ENCODE results near the gene TSR1.

DNA sequence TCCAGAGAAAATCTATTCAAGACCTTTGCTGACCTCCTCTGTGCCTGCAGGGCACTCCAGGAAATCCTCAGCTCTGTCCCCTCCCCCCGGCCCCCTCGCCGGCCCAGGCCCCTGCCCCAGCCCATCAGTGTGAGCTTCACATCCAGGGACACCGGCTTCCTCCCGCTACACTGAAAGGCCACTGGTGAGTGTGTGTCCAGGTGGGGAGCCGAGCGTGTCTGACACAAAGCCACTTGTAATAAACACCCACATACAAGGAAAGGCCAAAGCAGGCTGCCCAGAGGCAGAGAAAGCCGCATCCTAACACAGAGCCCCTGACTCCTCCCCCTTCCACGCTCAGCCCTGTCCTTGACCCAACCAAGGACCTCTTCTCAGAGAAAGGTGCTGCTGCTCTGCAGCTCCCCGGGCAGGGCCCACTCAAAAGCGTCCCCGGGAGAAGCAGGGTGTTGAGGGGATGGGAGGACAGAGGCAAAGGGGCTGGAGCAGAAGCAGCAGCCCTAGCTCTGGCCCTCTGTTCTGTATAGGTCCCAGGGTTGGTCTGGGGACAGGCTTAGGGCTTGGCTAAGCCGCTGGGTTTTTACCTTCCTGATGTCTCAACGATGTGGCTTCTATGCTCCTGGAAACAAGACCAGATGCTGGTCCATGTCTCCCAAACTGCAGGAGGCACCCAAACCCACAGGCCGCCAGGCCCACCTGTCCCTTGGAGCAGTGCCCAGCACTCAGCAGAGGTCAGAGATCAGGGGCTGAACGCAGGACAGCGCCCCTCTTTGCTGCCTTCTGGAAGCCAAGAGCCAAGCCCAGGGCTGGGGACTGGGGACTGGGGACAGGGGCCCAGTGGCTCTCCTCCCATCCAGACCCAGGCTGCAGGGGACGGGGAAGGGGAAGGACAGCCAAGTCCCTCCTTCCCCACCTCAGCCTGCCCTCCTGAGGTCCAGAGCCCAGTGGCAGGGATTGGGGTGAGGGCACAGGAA, 49.3 kb upstream of the TSR1 start:
- TF ChIP-seq, protein P1, sequence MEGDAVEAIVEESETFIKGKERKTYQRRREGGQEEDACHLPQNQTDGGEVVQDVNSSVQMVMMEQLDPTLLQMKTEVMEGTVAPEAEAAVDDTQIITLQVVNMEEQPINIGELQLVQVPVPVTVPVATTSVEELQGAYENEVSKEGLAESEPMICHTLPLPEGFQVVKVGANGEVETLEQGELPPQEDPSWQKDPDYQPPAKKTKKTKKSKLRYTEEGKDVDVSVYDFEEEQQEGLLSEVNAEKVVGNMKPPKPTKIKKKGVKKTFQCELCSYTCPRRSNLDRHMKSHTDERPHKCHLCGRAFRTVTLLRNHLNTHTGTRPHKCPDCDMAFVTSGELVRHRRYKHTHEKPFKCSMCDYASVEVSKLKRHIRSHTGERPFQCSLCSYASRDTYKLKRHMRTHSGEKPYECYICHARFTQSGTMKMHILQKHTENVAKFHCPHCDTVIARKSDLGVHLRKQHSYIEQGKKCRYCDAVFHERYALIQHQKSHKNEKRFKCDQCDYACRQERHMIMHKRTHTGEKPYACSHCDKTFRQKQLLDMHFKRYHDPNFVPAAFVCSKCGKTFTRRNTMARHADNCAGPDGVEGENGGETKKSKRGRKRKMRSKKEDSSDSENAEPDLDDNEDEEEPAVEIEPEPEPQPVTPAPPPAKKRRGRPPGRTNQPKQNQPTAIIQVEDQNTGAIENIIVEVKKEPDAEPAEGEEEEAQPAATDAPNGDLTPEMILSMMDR (IDR thresholded peaks at IDR 0.05): no peak
- no peak for TF ChIP-seq EZH2 (IDR thresholded peaks at IDR 0.05; ENCODE audit: borderline replicate concordance, insufficient read depth, low read depth, low read length, poor library complexity, severe bottlenecking)

All from B cell (primary cell).